Retinal pigment epithelial cell (primary cell): ENCODE results near the gene SPATA46.
A peak's percentile ranks its signal among the peaks of the same experiment; 100 is the strongest.
"Not testable (repeated sequence)": the region's sequence is repeated elsewhere in the genome, so short reads cannot be mapped to it uniquely, and the experiment has no call there.

Experiments used
- DNase-seq: peaks from one replicate; pipeline ENCODE4 v3.0.0-alpha.2; 2010; ENCODE audit warnings: low read depth
- H3K4me3 ChIP-seq: 2 replicates; pipeline ENCODE4 v1.5.1; 2011; ENCODE audit warnings: mild to moderate bottlenecking, low read length, control low read depth, moderate library complexity
- TF ChIP-seq, protein P1 (sequence below): conservative IDR thresholded peaks from 2 replicates; pipeline ENCODE4 v1.5.1; 2011; ENCODE audit warnings: low read depth, low read length, control low read depth, inconsistent platforms

The SPATA46 gene

DNA sequence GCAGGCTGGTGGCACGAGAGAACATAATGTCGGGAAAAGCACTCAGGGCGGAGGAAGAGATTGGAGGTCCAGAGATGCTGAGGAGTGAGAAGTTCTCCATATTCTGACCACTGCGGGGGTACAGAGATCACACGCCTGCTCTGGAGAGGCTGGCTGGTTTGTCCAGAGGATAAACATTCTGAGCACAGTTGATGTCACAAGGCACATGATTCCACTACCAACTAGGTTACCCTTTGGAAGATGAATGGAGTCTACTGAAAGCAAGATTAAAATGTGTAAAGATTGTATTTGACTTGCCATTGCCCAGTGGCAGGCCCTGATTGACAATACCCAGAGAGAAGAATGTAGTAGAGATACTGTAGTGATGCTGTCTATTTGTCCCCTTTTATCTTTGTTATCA, at the start of gene SPATA46:
Gene SPATA46, minus strand, starts transcription at position 164 of the 400 bp plus-strand sequence. Its CDS starts 64 bp downstream, at position 100.
- DNase-seq, result no peak
- TF ChIP-seq, protein P1, sequence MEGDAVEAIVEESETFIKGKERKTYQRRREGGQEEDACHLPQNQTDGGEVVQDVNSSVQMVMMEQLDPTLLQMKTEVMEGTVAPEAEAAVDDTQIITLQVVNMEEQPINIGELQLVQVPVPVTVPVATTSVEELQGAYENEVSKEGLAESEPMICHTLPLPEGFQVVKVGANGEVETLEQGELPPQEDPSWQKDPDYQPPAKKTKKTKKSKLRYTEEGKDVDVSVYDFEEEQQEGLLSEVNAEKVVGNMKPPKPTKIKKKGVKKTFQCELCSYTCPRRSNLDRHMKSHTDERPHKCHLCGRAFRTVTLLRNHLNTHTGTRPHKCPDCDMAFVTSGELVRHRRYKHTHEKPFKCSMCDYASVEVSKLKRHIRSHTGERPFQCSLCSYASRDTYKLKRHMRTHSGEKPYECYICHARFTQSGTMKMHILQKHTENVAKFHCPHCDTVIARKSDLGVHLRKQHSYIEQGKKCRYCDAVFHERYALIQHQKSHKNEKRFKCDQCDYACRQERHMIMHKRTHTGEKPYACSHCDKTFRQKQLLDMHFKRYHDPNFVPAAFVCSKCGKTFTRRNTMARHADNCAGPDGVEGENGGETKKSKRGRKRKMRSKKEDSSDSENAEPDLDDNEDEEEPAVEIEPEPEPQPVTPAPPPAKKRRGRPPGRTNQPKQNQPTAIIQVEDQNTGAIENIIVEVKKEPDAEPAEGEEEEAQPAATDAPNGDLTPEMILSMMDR, result no peak
- H3K4me3 ChIP-seq, result no peak within 1 kb of the TSS

DNA sequence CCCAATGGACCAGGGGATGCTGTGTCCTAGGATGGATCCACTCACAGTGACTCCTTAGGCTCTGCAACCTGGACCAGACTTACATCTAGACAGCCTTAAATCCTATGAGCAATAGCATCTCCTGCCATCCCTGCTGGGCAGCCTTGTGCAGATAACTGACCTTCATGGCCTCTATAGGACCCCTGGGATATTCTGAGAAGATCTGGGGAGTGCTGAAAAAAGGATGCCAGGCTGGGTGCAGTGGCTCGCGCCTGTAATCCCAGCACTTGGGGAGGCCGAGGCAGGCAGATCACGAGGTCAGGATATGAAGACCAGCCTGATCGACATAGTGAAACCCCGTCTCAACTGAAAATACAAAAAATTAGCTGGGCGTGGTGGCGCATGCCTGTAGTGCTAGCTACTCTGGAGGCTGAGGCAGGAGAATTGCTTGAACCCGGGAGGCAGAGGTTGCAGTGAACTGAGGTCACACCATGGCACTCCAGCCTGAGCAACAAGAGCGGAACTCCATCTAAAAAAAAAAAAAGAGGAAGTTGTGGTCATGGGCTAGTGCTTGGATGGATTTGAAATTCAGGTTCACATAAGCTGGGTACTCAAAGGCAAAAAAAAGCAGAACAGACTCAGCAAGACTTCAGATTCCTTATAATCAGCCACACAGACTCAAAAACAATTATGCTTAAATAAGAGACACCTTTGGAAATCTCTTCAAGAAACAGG, 46.2 kb upstream of the SPATA46 start:
- no peak for DNase-seq
- TF ChIP-seq, protein P1, result no peak
- no peak overlapping the region for H3K4me3 ChIP-seq

GRCh38 chr1:162421258-162422164, 44.9 kb upstream of the SPATA46 start:
- peak; percentile 7 for DNase-seq
- TF ChIP-seq, protein P1, result no peak
- no peak overlapping the region for H3K4me3 ChIP-seq

DNA sequence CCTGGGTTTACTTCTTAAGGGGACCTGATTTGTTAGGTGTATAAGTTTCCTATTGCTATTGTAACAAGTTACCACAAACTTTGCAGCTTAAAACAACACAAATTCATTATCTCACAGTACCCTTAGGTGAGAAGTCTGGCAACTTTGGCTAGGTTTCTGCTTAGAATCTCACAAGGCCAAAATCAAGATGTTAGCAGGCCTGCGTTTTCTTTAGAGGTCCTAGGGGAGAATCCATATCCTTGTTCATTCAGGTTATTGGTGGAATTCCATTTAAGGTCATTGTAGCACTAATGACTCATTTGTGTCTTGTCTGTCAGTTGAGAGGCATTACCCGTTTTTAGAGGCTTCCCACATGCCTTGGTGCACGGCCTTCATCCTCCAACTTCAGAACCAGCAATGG, 43.5 kb upstream of the SPATA46 start:
- TF ChIP-seq, protein P1, result no peak
- no peak overlapping the region for H3K4me3 ChIP-seq
- DNase-seq, result no peak

- not testable (repeated sequence) for DNase-seq
Observed at GRCh38 chr1:162419450-162419931, 42.8 kb upstream of the SPATA46 start.

GRCh38 chr1:162418584-162418983, 41.9 kb upstream of the SPATA46 start:
- DNase-seq, H3K4me3 ChIP-seq: not testable (repeated sequence)

More at GRCh38 chr1:162419450-162419931, 42.8 kb upstream of the SPATA46 start:
- H3K4me3 ChIP-seq, result not testable (repeated sequence)

GRCh38 chr1:162417650-162418049, 41.0 kb upstream of the SPATA46 start:
- no peak overlapping the region for H3K4me3 ChIP-seq
- TF ChIP-seq, protein P1, result no peak

More at GRCh38 chr1:162417650-162418049, 41.0 kb upstream of the SPATA46 start:
- DNase-seq, result no peak
